ENCODE measurements around the gene ARHGAP42.

- TF ChIP-seq, protein P1, sequence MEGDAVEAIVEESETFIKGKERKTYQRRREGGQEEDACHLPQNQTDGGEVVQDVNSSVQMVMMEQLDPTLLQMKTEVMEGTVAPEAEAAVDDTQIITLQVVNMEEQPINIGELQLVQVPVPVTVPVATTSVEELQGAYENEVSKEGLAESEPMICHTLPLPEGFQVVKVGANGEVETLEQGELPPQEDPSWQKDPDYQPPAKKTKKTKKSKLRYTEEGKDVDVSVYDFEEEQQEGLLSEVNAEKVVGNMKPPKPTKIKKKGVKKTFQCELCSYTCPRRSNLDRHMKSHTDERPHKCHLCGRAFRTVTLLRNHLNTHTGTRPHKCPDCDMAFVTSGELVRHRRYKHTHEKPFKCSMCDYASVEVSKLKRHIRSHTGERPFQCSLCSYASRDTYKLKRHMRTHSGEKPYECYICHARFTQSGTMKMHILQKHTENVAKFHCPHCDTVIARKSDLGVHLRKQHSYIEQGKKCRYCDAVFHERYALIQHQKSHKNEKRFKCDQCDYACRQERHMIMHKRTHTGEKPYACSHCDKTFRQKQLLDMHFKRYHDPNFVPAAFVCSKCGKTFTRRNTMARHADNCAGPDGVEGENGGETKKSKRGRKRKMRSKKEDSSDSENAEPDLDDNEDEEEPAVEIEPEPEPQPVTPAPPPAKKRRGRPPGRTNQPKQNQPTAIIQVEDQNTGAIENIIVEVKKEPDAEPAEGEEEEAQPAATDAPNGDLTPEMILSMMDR (IDR thresholded peaks at IDR 0.05; ENCODE audit: low read depth, low read length), result no peak
- TF ChIP-seq POLR2A (IDR thresholded peaks at IDR 0.05; ENCODE audit: extremely low read depth, insufficient read length) (no peak), MYC (IDR thresholded peaks at IDR 0.05; ENCODE audit: low read depth, low read length) (no peak)
Observed at GRCh38 chr11:100914415-100915110, 227.5 kb downstream of the ARHGAP42 start.
